ENCODE data around the gene FHOD1. TPM values are rescaled to one million over a fixed set of nuclear protein-coding genes. Genes with fewer than 3 reads are reported as not detected.
A peak's percentile ranks its signal among the peaks of the same experiment; 100 is the strongest.

FHOD1 gene
- total RNA-seq, 1 donor from 2014 or later, result 13.5 TPM

- intact Hi-C loops (cut with DNase I), result no loop called here
- no peak for DNase-seq
- ATAC-seq (ENCODE audit: poor library complexity), result no peak
Observed at GRCh38 chr16:67187175-67187890, 59.9 kb downstream of the FHOD1 start.

- DNase-seq, result no peak
- intact Hi-C loops (cut with DNase I), result no loop called here
- no peak for ATAC-seq (ENCODE audit: poor library complexity)
Observed at GRCh38 chr16:67186550-67186950, 60.7 kb downstream of the FHOD1 start.

DNA sequence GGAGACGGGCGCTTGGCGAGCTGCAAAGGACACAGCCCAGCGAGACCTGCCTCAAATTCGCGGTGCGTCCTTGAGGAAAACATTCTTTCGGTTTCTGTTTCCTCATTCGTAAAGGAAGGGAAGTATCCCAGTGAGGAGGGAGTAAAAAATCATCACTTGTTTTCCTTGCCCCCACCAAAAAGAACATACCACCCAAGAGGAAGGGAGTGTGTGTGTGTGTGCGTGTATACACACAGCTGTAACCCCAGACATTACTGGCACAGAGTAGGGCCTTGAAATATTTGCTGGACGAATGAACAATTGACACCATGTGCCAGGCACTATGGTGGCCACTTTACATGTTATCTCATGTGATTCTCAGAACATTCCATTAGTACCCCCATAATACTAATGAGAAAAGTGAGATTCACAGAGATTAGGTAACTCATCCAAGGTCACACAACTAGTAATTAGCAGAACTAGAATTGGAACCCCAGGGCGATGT, 61.6 kb downstream of the FHOD1 start:
- no peak for ATAC-seq (ENCODE audit: poor library complexity)

DNA sequence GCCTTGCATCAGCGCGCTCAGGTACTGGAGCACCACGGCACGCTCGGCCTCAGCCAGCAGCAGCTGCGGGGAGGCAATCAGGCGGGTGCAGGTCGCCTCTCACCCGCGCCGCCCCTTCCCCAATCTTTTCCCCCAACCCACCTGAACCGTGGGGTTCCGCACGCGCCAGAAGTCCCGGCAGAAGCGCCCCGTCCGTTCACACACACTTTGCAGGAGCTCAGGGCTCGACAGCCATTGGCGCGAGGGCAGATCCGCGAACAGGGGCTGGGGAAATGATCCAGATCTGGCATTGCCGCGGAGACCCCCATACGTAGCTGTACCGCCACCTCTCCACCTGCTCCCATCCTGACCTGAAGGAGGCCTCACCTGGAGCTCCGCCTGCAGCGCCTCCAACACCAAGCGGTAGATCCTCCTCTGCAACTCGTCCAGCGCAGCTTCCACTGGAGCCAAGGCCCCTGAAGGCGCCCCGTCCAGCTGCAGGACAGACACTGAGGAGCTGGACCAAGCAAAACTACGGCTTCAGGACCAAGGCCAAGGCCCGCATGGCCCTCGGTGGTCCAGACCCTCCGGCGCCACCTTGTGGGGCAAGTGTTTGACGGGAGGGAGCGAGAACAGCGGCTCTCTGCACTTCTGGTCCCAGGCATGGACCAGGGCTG, 62.2 kb downstream of the FHOD1 start:
- ATAC-seq (ENCODE audit: poor library complexity) (peak; percentile 60), DNase-seq (peak; percentile 95)
- intact Hi-C loops (cut with DNase I), result loop anchor here (2.0 kb wide), 1 partner anchor 208 kb away; no protein-coding TSS in a partner anchor

More for the DNA sequence above, 61.6 kb downstream of the FHOD1 start:
- intact Hi-C loops (cut with DNase I), result loop anchor here (2.0 kb wide), 1 partner anchor 209 kb away; no protein-coding TSS in a partner anchor
- no peak for DNase-seq

- intact Hi-C loops (cut with DNase I), result loop anchor here (2.0 kb wide), 1 partner anchor 208 kb away; no protein-coding TSS in a partner anchor
- DNase-seq (no peak), ATAC-seq (ENCODE audit: poor library complexity) (peak; percentile 29)
Observed at GRCh38 chr16:67184453-67184994, 62.8 kb downstream of the FHOD1 start.

DNA sequence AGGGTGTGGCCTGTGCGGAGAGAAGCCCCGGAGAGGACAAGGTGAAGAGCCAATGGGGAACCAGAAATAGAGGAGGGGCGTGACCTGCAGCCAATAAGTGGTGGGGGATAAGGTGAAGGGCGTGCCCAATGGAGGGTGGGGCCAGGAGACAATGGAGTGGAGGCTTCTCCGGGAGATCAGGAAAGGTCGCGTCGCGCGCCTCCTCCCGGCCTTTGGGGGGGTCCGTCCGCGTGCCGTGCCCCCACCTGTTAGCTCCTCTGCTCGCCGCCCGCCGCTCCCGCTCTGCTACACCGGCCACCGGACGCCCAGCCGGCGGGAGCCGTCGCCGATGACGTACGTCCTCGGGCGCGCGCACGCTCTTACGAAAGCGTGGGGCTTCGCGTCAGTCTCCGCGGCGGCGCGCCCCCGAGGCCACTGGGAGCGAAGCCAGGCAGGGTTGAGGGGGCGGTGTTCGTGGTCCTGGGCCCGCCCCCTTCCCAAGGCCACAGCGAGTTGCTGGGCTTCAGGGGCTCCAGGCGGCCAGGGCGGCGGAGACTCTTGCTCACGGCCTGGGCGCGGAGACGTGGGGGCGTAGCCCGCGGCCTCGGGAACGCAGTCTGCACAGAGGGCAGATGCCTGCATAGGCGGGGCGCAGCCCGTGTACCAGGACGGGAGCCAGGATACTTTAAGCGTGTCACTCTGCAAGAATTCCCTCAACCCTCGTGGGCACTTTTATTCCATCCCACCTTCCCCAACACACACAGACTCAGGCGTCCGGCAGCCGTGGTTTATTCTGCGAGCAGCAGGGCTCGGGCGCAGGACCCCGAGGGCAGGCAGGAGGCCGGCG, 63.4 kb downstream of the FHOD1 start, which contains the start of gene MATCAP1:
Gene MATCAP1, minus strand, starts transcription at position 337 of the 826 bp plus-strand sequence. CDS start 3,353 bp downstream, outside the sequence.
- intact Hi-C loops (cut with DNase I), result loop anchor here (2.0 kb wide), 1 partner anchor 207 kb away; no protein-coding TSS in a partner anchor
- ATAC-seq (ENCODE audit: poor library complexity) (peak; percentile 94), DNase-seq (peak; percentile 95)

DNA sequence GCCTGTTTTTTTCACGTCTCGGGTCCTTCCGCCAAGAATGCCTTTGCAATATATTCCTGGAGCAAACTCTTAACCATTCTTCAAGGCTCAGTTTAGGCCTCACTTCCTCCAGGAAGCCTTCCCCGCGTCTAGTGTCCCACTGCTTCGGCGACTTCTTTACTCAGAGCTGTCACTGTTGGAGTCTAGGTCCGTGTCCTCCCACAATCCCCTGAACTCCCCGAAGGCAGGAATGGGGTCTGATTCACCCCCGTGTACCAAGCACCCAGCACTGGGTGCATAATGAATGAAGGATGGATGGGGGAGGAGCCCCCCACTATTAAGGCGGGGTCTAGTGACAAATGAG, 64.0 kb downstream of the FHOD1 start:
- no peak for ATAC-seq (ENCODE audit: poor library complexity)
- intact Hi-C loops (cut with DNase I), result no loop called here

GRCh38 chr16:67182288-67182687, 65.0 kb downstream of the FHOD1 start:
- DNase-seq (no peak), ATAC-seq (ENCODE audit: poor library complexity) (no peak)
- intact Hi-C loops (cut with DNase I), result no loop called here

More for the DNA sequence above, 64.0 kb downstream of the FHOD1 start:
- no peak for DNase-seq

- ATAC-seq (ENCODE audit: poor library complexity) (no peak), DNase-seq (no peak)
- intact Hi-C loops (cut with DNase I), result no loop called here
Observed at GRCh38 chr16:67181346-67181745, 65.9 kb downstream of the FHOD1 start.

DNA sequence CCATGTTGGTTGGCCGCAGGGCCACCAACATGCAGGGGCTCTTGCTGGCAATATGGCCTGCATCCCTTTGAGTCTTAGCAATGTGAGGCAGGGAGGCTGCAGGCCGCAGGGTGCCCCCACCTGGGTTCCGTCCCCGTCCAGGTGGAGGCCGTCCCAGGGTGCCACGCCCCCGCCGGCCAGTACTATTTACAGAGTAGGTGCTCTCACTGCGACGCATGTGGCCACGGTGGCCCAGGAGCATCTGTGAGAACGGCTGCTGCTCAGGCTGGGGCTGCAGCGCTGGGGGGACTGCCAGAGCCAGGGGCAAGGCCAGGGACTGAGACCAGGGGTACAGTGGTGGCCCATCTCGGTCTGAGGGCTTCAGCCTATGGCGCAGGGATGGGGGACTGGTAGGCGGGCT, 67.1 kb downstream of the FHOD1 start:
- intact Hi-C loops (cut with DNase I), result no loop called here
- DNase-seq (no peak), ATAC-seq (ENCODE audit: poor library complexity) (no peak)

GRCh38 chr16:67179421-67180080, 67.7 kb downstream of the FHOD1 start:
- intact Hi-C loops (cut with DNase I), result no loop called here
- no peak for ATAC-seq (ENCODE audit: poor library complexity)

More at GRCh38 chr16:67179421-67180080, 67.7 kb downstream of the FHOD1 start:
- no peak for DNase-seq

Small RNA genes lying within 50 kb of the gene (microRNA-seq; reads per million reads assigned to microRNA genes)
- gene MIR328, result 111 reads per million, percentile 54 among the genes with 10 or more reads in this experiment

Other genes starting within 250 kb of the FHOD1 start
- gene CBFB, start 218.3 kb downstream of the FHOD1 start, total RNA-seq, result 23.1 TPM
- gene PHAF1, start 137.5 kb downstream of the FHOD1 start, total RNA-seq, result 11.7 TPM
- 8.1 TPM for gene B3GNT9, start 96.5 kb downstream of the FHOD1 start, total RNA-seq
- 9.0 TPM for gene TRADD, start 87.6 kb downstream of the FHOD1 start, total RNA-seq
- 9.5 TPM for gene FBXL8, start 87.5 kb downstream of the FHOD1 start, total RNA-seq
- gene HSF4, start 82.7 kb downstream of the FHOD1 start, total RNA-seq, result 62.9 TPM
- gene NOL3, start 76.9 kb downstream of the FHOD1 start, total RNA-seq, result 105 TPM
- 7.7 TPM for gene MATCAP1, start 63.5 kb downstream of the FHOD1 start, total RNA-seq
- gene EXOC3L1, start 57.3 kb downstream of the FHOD1 start, total RNA-seq, result 2.3 TPM
- 34.8 TPM for gene E2F4, start 55.3 kb downstream of the FHOD1 start, total RNA-seq
- gene ELMO3, start 48.4 kb downstream of the FHOD1 start, total RNA-seq, result 0.54 TPM
- 11.0 TPM for gene TMEM208, start 20.4 kb downstream of the FHOD1 start, total RNA-seq
- 0.83 TPM for gene SLC9A5, start 1.5 kb upstream of the FHOD1 start, total RNA-seq
- 0.89 TPM for gene PLEKHG4, start 32.1 kb upstream of the FHOD1 start, total RNA-seq
- gene KCTD19, start 79.3 kb upstream of the FHOD1 start, total RNA-seq, result not detected
- not detected for gene LRRC36, start 79.3 kb upstream of the FHOD1 start, total RNA-seq
- 8.9 TPM for gene TPPP3, start 146.0 kb upstream of the FHOD1 start, total RNA-seq
- gene ZDHHC1, start 169.0 kb upstream of the FHOD1 start, total RNA-seq, result 3.4 TPM
- gene HSD11B2, start 183.6 kb upstream of the FHOD1 start, total RNA-seq, result 0.89 TPM
- gene ATP6V0D1, start 233.7 kb upstream of the FHOD1 start, total RNA-seq, result 59.9 TPM
- gene AGRP, start 236.1 kb upstream of the FHOD1 start, total RNA-seq, result not detected

Measured in Right ventricle myocardium superior (tissue), 1 donor.